ENCODE data around the gene TAPT1. TPM values are rescaled to one million over a fixed set of nuclear protein-coding genes. Genes with fewer than 3 reads are reported as not detected.

The TAPT1 gene
- total and polyA plus RNA-seq, 2 donors (not counting 3 experiments of a cell fraction or from before 2014, with no cell fraction given): 6.9 to 17.5 TPM

DNA sequence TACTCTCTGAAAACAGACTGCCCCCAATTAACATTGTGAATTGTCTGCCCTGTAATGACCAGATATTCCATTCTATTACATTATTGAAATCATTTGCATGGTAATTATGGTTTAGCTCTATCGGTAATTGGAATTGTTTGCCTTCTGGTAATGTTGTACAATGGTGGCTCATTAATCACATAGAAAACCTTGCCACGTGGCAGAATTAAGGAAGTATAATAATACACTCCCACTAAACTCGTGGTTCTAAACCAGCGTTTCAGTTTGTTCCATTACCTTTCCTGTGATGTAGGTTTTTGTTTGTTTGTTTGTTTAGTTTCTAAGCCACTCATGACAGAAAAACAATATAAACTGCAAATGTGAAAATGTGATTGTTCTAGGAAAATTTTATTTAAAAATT is 45.1 kb upstream of the TAPT1 start:
- POLR2A ChIA-PET: no interaction called here
- BruUV-seq (replicated peaks): no TSS peak
- H4K20me1 ChIP-seq (replicated peaks; ENCODE audit: control insufficient read depth, extremely low read depth, insufficient read depth, low read length): no peaks in the 10 kb centered on the region

More for the DNA sequence above, 45.1 kb upstream of the TAPT1 start:
- Histone ChIP-seq H3K9me1 (replicated peaks; ENCODE audit: control insufficient read depth, extremely low read depth, insufficient read depth, low read length) (no peaks in the 10 kb centered on the region), H3K36me3 (ENCODE audit: control insufficient read depth in 2 of 2, extremely low read depth in 1 of 2, insufficient read depth in 2 of 2, low read length in 2 of 2) (no peaks in the 10 kb centered on the region), H3K4me3 (replicated peaks in 1 of 3; ENCODE audit: insufficient read depth in 1 of 3, low read depth in 1 of 3, low read length in 3 of 3) (no peak overlapping the region), H3K4me1 (ENCODE audit: control insufficient read depth, extremely low read depth, insufficient read depth, low read length) (no peaks in the 10 kb centered on the region), H3K79me2 (ENCODE audit: control insufficient read depth, insufficient read depth, low read length) (no peaks in the 10 kb centered on the region), H3K9ac (replicated peaks; ENCODE audit: extremely low read depth, insufficient read depth, low read length) (no peak overlapping the region), H3K9me3 (replicated peaks; ENCODE audit: control insufficient read depth, insufficient read depth, low read length) (no peaks in the 10 kb centered on the region), H3K4me2 (ENCODE audit: insufficient read depth, low read length) (no peak overlapping the region), H3K27me3 (ENCODE audit: control insufficient read depth in 2 of 2, insufficient read depth in 2 of 2, low read length in 2 of 2) (peaks cover 0 to 9% of the 10 kb centered on the region in 2 experiments), H3K27ac (ENCODE audit: insufficient read depth, low read depth, low read length) (no peak overlapping the region), H2AFZ (ENCODE audit: low read depth, low read length) (no peak overlapping the region)
- no peak for FAIRE-seq
- dilution Hi-C loops (cut with MboI; ENCODE audit: extremely low pct_ligation_motif_present, low sequenced_read_pairs) (no loop called here), intact Hi-C loops (cut with micrococcal nuclease) (no loop called here)
- CTCF ChIA-PET: no interaction called here
- DNase-seq (ENCODE audit: low read depth, low spot score): no peak
- TF ChIP-seq GATA2 (IDR thresholded peaks at IDR 0.05; ENCODE audit: insufficient read depth, insufficient read length, low read depth, low read length): no peak
- TF ChIP-seq EZH2 (IDR thresholded peaks at IDR 0.05; ENCODE audit: borderline replicate concordance, low read depth, low read length, severe bottlenecking): no peak
- no peak for TF ChIP-seq JUN (IDR thresholded peaks at IDR 0.05; ENCODE audit: borderline replicate concordance, insufficient read depth, insufficient read length, low read depth)
- TF ChIP-seq, protein P1, sequence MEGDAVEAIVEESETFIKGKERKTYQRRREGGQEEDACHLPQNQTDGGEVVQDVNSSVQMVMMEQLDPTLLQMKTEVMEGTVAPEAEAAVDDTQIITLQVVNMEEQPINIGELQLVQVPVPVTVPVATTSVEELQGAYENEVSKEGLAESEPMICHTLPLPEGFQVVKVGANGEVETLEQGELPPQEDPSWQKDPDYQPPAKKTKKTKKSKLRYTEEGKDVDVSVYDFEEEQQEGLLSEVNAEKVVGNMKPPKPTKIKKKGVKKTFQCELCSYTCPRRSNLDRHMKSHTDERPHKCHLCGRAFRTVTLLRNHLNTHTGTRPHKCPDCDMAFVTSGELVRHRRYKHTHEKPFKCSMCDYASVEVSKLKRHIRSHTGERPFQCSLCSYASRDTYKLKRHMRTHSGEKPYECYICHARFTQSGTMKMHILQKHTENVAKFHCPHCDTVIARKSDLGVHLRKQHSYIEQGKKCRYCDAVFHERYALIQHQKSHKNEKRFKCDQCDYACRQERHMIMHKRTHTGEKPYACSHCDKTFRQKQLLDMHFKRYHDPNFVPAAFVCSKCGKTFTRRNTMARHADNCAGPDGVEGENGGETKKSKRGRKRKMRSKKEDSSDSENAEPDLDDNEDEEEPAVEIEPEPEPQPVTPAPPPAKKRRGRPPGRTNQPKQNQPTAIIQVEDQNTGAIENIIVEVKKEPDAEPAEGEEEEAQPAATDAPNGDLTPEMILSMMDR (IDR thresholded peaks at IDR 0.05; ENCODE audit: extremely low read depth in 1 of 2, insufficient read depth in 1 of 2, low read depth in 1 of 2, low read length in 2 of 2): no peak
- TF ChIP-seq, protein P2, sequence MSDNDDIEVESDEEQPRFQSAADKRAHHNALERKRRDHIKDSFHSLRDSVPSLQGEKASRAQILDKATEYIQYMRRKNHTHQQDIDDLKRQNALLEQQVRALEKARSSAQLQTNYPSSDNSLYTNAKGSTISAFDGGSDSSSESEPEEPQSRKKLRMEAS (IDR thresholded peaks at IDR 0.05; ENCODE audit: insufficient read depth, insufficient read length): no peak
- TF ChIP-seq POLR2AphosphoS5 (IDR thresholded peaks at IDR 0.05; ENCODE audit: insufficient read depth, low read depth, low read length): no peak
- no peak for TF ChIP-seq MYC (IDR thresholded peaks at IDR 0.05; ENCODE audit: low read depth, low read length)
- TF ChIP-seq FOS (IDR thresholded peaks at IDR 0.05; ENCODE audit: borderline replicate concordance, insufficient read depth, low read length): no peak
- TF ChIP-seq POLR2A (IDR thresholded peaks at IDR 0.05; ENCODE audit: low read depth, low read length): no peak
